ENCODE data around the gene HJV. TPM values are rescaled to one million over a fixed set of nuclear protein-coding genes. Genes with fewer than 3 reads are reported as not detected.
"Not testable (repeated sequence)": the region's sequence is repeated elsewhere in the genome, so short reads cannot be mapped to it uniquely, and the experiment has no call there.

The HJV gene
- total RNA-seq, 8 experiments from 2014 or later: 0.11 to 0.40 (median 0.32) TPM; not detected in 3

GRCh38 chr1:146036241-146036964 is 14.9 kb upstream of the HJV start:
- Histone ChIP-seq H3K27ac (no peak overlapping the region), H3K4me3 (peak overlapping the region; percentile 54 to 76 (median 60)), H3K4me1 (replicated peaks in 1 of 2) (no peaks in the 10 kb centered on the region)
- no peak for ATAC-seq (replicated peaks in 6 of 8)
- 0 to 28% (median 6%) methylated on average over 2 to 10 of the region's 10 CpGs; no CpG with 5 or more reads in 1 of the 10 experiments for WGBS, 10 experiments
- in situ Hi-C loops (cut with MboI; ENCODE audit: low pct_unique_long_range_greater_than_20kb in 2 of 9, low sequenced_read_pairs in 9 of 9, unreplicated experiment in 9 of 9): no loop called here

GRCh38 chr1:146035048-146035423 is 13.5 kb upstream of the HJV start:
- ATAC-seq (replicated peaks in 6 of 8): no peak
- H3K4me3 ChIP-seq: peak overlapping the region; percentile 54 to 76 (median 60)
- WGBS, 10 experiments: 17 to 52% (median 33%) methylated on average over 1 to 6 of the region's 6 CpGs; no CpG with 5 or more reads in 2 of the 10 experiments
- no peaks in the 10 kb centered on the region for H3K4me1 ChIP-seq (replicated peaks in 1 of 2)
- no peak overlapping the region for H3K27ac ChIP-seq
- in situ Hi-C loops (cut with MboI; ENCODE audit: low pct_unique_long_range_greater_than_20kb in 2 of 9, low sequenced_read_pairs in 9 of 9, unreplicated experiment in 9 of 9): no loop called here

- in situ Hi-C loops (cut with MboI; ENCODE audit: low pct_unique_long_range_greater_than_20kb in 2 of 9, low sequenced_read_pairs in 9 of 9, unreplicated experiment in 9 of 9): no loop called here
- no peak overlapping the region for H3K27ac ChIP-seq
- no peak for ATAC-seq (replicated peaks in 6 of 8)
- no peak overlapping the region for H3K4me3 ChIP-seq
- WGBS, 10 experiments: 0 to 90% (median 57%) methylated on average over 1 to 6 of the region's 6 CpGs
- H3K4me1 ChIP-seq (replicated peaks in 1 of 2): no peaks in the 10 kb centered on the region
Measured at GRCh38 chr1:146032631-146033219, 11.2 kb upstream of the HJV start.

GRCh38 chr1:146031476-146031875 is 9.9 kb upstream of the HJV start:
- no peak for ATAC-seq (replicated peaks in 6 of 8)
- Histone ChIP-seq H3K4me1 (replicated peaks in 1 of 2) (no peaks in the 10 kb centered on the region), H3K27ac (no peak overlapping the region), H3K4me3 (no peak overlapping the region)
- in situ Hi-C loops (cut with MboI; ENCODE audit: low pct_unique_long_range_greater_than_20kb in 2 of 9, low sequenced_read_pairs in 9 of 9, unreplicated experiment in 9 of 9): no loop called here

- Histone ChIP-seq H3K4me3 (no peak overlapping the region), H3K27ac (no peak overlapping the region), H3K4me1 (replicated peaks in 1 of 2) (no peaks in the 10 kb centered on the region)
- in situ Hi-C loops (cut with MboI; ENCODE audit: low pct_unique_long_range_greater_than_20kb in 2 of 9, low sequenced_read_pairs in 9 of 9, unreplicated experiment in 9 of 9): no loop called here
- no peak for ATAC-seq (replicated peaks in 6 of 8)
Measured at GRCh38 chr1:146029117-146029516, 7.6 kb upstream of the HJV start.

GRCh38 chr1:146026650-146027049 is 5.1 kb upstream of the HJV start:
- H3K27ac ChIP-seq; H3K4me3 ChIP-seq; ATAC-seq (replicated peaks in 6 of 8); H3K4me1 ChIP-seq (replicated peaks in 1 of 2); in situ Hi-C loops (cut with MboI; ENCODE audit: low pct_unique_long_range_greater_than_20kb in 2 of 9, low sequenced_read_pairs in 9 of 9, unreplicated experiment in 9 of 9): not testable (repeated sequence)
- 25 to 100% (median 78%) methylated on average over 1 of the region's 1 CpG; no CpG with 5 or more reads in 3 of the 10 experiments for WGBS, 10 experiments

- WGBS, 10 experiments: 50 to 100% (median 71%) methylated on average over 1 to 2 of the region's 2 CpGs; no CpG with 5 or more reads in 2 of the 10 experiments
- ATAC-seq (replicated peaks in 6 of 8); H3K4me3 ChIP-seq; H3K4me1 ChIP-seq (replicated peaks in 1 of 2); in situ Hi-C loops (cut with MboI; ENCODE audit: low pct_unique_long_range_greater_than_20kb in 2 of 9, low sequenced_read_pairs in 9 of 9, unreplicated experiment in 9 of 9); H3K27ac ChIP-seq: not testable (repeated sequence)
Measured at GRCh38 chr1:146025787-146026495, 4.4 kb upstream of the HJV start.

GRCh38 chr1:146022403-146023127 is 1.0 kb upstream of the HJV start:
- no peak for ATAC-seq (replicated peaks in 6 of 8)
- H3K4me3 ChIP-seq: no peak overlapping the region
- no peak overlapping the region for H3K27ac ChIP-seq
- no peaks in the 10 kb centered on the region for H3K4me1 ChIP-seq (replicated peaks in 1 of 2)
- in situ Hi-C loops (cut with MboI; ENCODE audit: low pct_unique_long_range_greater_than_20kb in 2 of 9, low sequenced_read_pairs in 9 of 9, unreplicated experiment in 9 of 9): loop anchor here in 1 of 9 experiments (25.0 kb wide), 1 partner anchor 110 kb away; the partner anchor contains the start of genes ITGA10 and PEX11B
- WGBS, 10 experiments: 58 to 100% (median 78%) methylated on average over 1 to 7 of the region's 7 CpGs; no CpG with 5 or more reads in 1 of the 10 experiments

- Histone ChIP-seq H3K27ac (no peak overlapping the region), H3K4me1 (replicated peaks in 1 of 2) (no peaks in the 10 kb centered on the region), H3K4me3 (no peak overlapping the region)
- ATAC-seq (replicated peaks in 6 of 8): peak in 1 of 8 experiments; percentile 19
- WGBS, 10 experiments: 20 to 85% (median 67%) methylated on average over 1 of the region's 1 CpG; no CpG with 5 or more reads in 1 of the 10 experiments
- in situ Hi-C loops (cut with MboI; ENCODE audit: low pct_unique_long_range_greater_than_20kb in 2 of 9, low sequenced_read_pairs in 9 of 9, unreplicated experiment in 9 of 9): loop anchor here in 1 of 9 experiments (25.0 kb wide), 1 partner anchor 109 kb away; the partner anchor contains the start of genes ITGA10 and PEX11B
Measured at GRCh38 chr1:146021050-146021445, 487 bp downstream of the HJV start.

GRCh38 chr1:146020058-146021049 is 1.2 kb downstream of the HJV start:
- ATAC-seq (replicated peaks in 6 of 8): peak in 2 of 8 experiments; percentile 21 to 74
- Histone ChIP-seq H3K4me3 (no peak overlapping the region), H3K4me1 (replicated peaks in 1 of 2) (no peaks in the 10 kb centered on the region), H3K27ac (no peak overlapping the region)
- WGBS, 10 experiments: 16 to 91% (median 71%) methylated on average over 1 to 4 of the region's 4 CpGs
- in situ Hi-C loops (cut with MboI; ENCODE audit: low pct_unique_long_range_greater_than_20kb in 2 of 9, low sequenced_read_pairs in 9 of 9, unreplicated experiment in 9 of 9): loop anchor here in 1 of 9 experiments (25.0 kb wide), 1 partner anchor 108 kb away; the partner anchor contains the start of genes ITGA10 and PEX11B

- 32 to 70% (median 51%) methylated on average over 1 to 17 of the region's 43 CpGs; no CpG with 5 or more reads in 4 of the 10 experiments for WGBS, 10 experiments
- in situ Hi-C loops (cut with MboI; ENCODE audit: low pct_unique_long_range_greater_than_20kb in 2 of 9, low sequenced_read_pairs in 9 of 9, unreplicated experiment in 9 of 9): loop anchor here in 2 of 9 experiments (10.0 to 25.0 kb wide), 2 partner anchors 107 to 125 kb away; partner anchors contain the start of genes ITGA10 (in 1 of the 2) and PEX11B (in 1 of the 2)
- Histone ChIP-seq H3K4me1 (replicated peaks in 1 of 2) (no peaks in the 10 kb centered on the region), H3K4me3 (peak overlapping the region in 1 of 5 donors; percentile 2), H3K27ac (no peak overlapping the region)
- peak in 5 of 8 experiments; percentile 11 to 74 (median 56) for ATAC-seq (replicated peaks in 6 of 8)
Measured at GRCh38 chr1:146019231-146020057, 2.1 kb downstream of the HJV start.

All from motor neuron (in vitro differentiated cells).